ENCODE measurements around the gene HLA-G. TPM values are rescaled to one million over a fixed set of nuclear protein-coding genes. Genes with fewer than 3 reads are reported as not detected.

The HLA-G gene
- total RNA-seq, 2 experiments from 2014 or later, result 0.70 TPM; not detected in 1

DNA sequence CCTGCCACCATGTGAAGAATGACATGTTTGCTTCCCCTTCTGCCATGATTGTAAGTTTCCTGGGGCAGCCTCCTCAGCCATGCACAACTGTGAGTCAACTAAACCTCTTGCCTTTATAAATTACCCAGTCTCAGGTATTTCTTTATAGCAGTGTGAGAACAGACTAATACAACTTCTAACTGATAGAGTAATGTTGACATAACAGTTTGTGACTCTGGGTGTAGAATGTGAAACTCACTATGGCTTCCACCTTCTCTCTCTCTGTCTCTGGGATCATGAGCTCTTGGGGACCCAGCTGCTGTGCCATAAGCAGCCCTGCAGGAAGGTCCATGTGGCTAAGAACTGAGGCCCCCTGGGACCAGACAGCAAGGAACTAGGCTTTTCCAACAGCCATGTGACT lies 3.5 kb upstream of the HLA-G start:
- intact Hi-C loops (cut with micrococcal nuclease; ENCODE audit: unreplicated experiment), result no loop called here
- POLR2A ChIA-PET, result no interaction called here
- Histone ChIP-seq H3K79me2 (ENCODE audit: insufficient read depth, low read depth, low read length) (no peaks in the 10 kb centered on the region), H3K9me2 (ENCODE audit: insufficient read depth, low read length) (no peaks in the 10 kb centered on the region), H3K4me2 (ENCODE audit: low read length) (no peak overlapping the region), H3K36me3 (ENCODE audit: insufficient read depth, low read length) (no peaks in the 10 kb centered on the region), H4K20me1 (ENCODE audit: insufficient read depth, low read length) (no peaks in the 10 kb centered on the region), H3K4me1 (ENCODE audit: insufficient read depth, low read length, poor library complexity, severe bottlenecking) (no peaks in the 10 kb centered on the region), H2AFZ (ENCODE audit: low read length) (no peak overlapping the region), H3K4me3 (ENCODE audit: low read depth, low read length, poor library complexity, severe bottlenecking) (no peak overlapping the region), H3K27ac (ENCODE audit: low read depth, low read length, poor library complexity, severe bottlenecking) (no peak overlapping the region), H3K9me3 (ENCODE audit: low read length) (no peaks in the 10 kb centered on the region)
- BruUV-seq (replicated peaks), result no TSS peak
- no peak for TF ChIP-seq EZH2phosphoT487 (IDR thresholded peaks at IDR 0.05; ENCODE audit: borderline replicate concordance, low read depth, low read length)
- TF ChIP-seq, protein P1, sequence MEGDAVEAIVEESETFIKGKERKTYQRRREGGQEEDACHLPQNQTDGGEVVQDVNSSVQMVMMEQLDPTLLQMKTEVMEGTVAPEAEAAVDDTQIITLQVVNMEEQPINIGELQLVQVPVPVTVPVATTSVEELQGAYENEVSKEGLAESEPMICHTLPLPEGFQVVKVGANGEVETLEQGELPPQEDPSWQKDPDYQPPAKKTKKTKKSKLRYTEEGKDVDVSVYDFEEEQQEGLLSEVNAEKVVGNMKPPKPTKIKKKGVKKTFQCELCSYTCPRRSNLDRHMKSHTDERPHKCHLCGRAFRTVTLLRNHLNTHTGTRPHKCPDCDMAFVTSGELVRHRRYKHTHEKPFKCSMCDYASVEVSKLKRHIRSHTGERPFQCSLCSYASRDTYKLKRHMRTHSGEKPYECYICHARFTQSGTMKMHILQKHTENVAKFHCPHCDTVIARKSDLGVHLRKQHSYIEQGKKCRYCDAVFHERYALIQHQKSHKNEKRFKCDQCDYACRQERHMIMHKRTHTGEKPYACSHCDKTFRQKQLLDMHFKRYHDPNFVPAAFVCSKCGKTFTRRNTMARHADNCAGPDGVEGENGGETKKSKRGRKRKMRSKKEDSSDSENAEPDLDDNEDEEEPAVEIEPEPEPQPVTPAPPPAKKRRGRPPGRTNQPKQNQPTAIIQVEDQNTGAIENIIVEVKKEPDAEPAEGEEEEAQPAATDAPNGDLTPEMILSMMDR (conservative IDR thresholded peaks at IDR 0.05; ENCODE audit: low read length), result no peak
- CTCF ChIA-PET (ENCODE audit: unreplicated experiment), result no interaction called here
- no peak for DNase-seq (ENCODE audit: low spot score)

DNA sequence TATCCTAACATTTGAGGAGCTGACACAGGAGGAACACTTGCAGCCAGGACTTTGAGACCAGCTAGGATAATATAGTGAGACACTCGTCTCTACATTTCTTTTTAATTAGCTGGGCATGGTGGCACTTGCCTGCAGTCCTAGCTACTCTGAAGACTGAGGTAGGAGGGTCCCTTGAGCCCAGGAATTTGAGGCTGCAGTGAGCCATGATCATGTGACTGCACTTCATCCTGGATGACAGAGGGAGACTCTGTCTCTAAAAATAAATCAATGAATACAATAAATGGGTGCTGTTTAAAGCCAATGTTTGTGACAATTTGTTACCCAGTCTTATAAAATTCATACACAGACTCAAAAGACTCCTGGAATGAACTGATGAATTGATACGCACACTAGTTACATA lies 1.8 kb upstream of the HLA-G start:
- Histone ChIP-seq H2AFZ (ENCODE audit: low read length) (no peak overlapping the region), H3K9me2 (ENCODE audit: insufficient read depth, low read length) (no peaks in the 10 kb centered on the region), H3K9me3 (ENCODE audit: low read length) (no peaks in the 10 kb centered on the region), H3K36me3 (ENCODE audit: insufficient read depth, low read length) (no peaks in the 10 kb centered on the region), H3K27ac (ENCODE audit: low read depth, low read length, poor library complexity, severe bottlenecking) (no peak overlapping the region), H3K4me1 (ENCODE audit: insufficient read depth, low read length, poor library complexity, severe bottlenecking) (no peaks in the 10 kb centered on the region), H3K4me3 (ENCODE audit: low read depth, low read length, poor library complexity, severe bottlenecking) (no peak overlapping the region), H4K20me1 (ENCODE audit: insufficient read depth, low read length) (no peaks in the 10 kb centered on the region), H3K4me2 (ENCODE audit: low read length) (no peak overlapping the region), H3K79me2 (ENCODE audit: insufficient read depth, low read depth, low read length) (no peaks in the 10 kb centered on the region)
- BruUV-seq (replicated peaks), result no TSS peak
- ChIA-PET POLR2A (no interaction called here), CTCF (ENCODE audit: unreplicated experiment) (no interaction called here)
- intact Hi-C loops (cut with micrococcal nuclease; ENCODE audit: unreplicated experiment), result no loop called here
- TF ChIP-seq EZH2phosphoT487 (IDR thresholded peaks at IDR 0.05; ENCODE audit: borderline replicate concordance, low read depth, low read length), result no peak
- TF ChIP-seq, protein P1 (conservative IDR thresholded peaks at IDR 0.05; ENCODE audit: low read length), result no peak
- DNase-seq (ENCODE audit: low spot score), result no peak

DNA sequence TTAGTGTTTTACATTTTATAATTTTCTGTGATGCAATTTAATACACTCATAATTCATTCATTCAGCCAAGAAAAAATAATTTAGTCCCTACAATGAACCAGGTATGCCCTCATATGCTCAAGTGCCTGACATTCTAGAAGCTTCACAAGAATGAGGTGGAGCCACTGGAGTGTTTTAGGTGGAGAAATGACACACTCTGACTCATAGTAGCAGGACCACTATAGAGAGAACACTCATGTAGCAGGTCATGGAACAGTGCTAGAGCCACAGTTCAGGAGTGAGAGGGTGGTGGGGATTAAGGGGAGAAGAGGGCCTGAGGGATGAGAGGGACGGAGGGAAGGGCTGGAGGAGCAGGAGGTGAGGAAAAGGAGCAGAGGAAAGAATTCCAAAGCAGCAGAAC lies 1.4 kb upstream of the HLA-G start:
- H3K79me2 ChIP-seq (ENCODE audit: insufficient read depth, low read depth, low read length), result no peaks in the 10 kb centered on the region
- no peaks in the 10 kb centered on the region for H3K9me3 ChIP-seq (ENCODE audit: low read length)
- no peak for DNase-seq (ENCODE audit: low spot score)
- POLR2A ChIA-PET, result no interaction called here
- intact Hi-C loops (cut with micrococcal nuclease; ENCODE audit: unreplicated experiment), result no loop called here
- H4K20me1 ChIP-seq (ENCODE audit: insufficient read depth, low read length), result no peaks in the 10 kb centered on the region
- BruUV-seq (replicated peaks), result no TSS peak
- CTCF ChIA-PET (ENCODE audit: unreplicated experiment), result no interaction called here
- H3K4me2 ChIP-seq (ENCODE audit: low read length), result no peak overlapping the region
- H3K27ac ChIP-seq (ENCODE audit: low read depth, low read length, poor library complexity, severe bottlenecking), result no peak overlapping the region
- H2AFZ ChIP-seq (ENCODE audit: low read length), result no peak overlapping the region
- no peaks in the 10 kb centered on the region for H3K4me1 ChIP-seq (ENCODE audit: insufficient read depth, low read length, poor library complexity, severe bottlenecking)
- H3K9me2 ChIP-seq (ENCODE audit: insufficient read depth, low read length), result no peaks in the 10 kb centered on the region
- H3K4me3 ChIP-seq (ENCODE audit: low read depth, low read length, poor library complexity, severe bottlenecking), result no peak overlapping the region
- H3K36me3 ChIP-seq (ENCODE audit: insufficient read depth, low read length), result no peaks in the 10 kb centered on the region
- TF ChIP-seq, protein P1 (conservative IDR thresholded peaks at IDR 0.05; ENCODE audit: low read length), result no peak
- no peak for TF ChIP-seq EZH2phosphoT487 (IDR thresholded peaks at IDR 0.05; ENCODE audit: borderline replicate concordance, low read depth, low read length)
